NCI-H460 (cell line): ENCODE results near the gene GGA3. TPM values are rescaled to one million over a fixed set of nuclear protein-coding genes. Genes with fewer than 3 reads are reported as not detected.
"Not testable (repeated sequence)": the region's sequence is repeated elsewhere in the genome, so short reads cannot be mapped to it uniquely, and the experiment has no call there.

Experiments used
- DNase-seq: peaks from one replicate; pipeline ENCODE4 v3.0.0-alpha.2; 2016; ENCODE audit warnings: low read depth; ENCODE audit errors: extremely low read depth
- polyA plus RNA-seq: library from polyadenylated mRNA; depleted of rRNA; stranded (reverse); fragments of >200 nt; gene quantifications from 2 replicates; pipeline ENCODE4 v1.2.3, GENCODE V29; 2014; cell fraction: nucleus; rRNA removed
- total RNA-seq: library from RNA; depleted of rRNA; stranded (reverse); fragments of >200 nt; shearing (Covaris generic); gene quantifications from 2 replicates; pipeline ENCODE4 v1.2.3, GENCODE V29; 2014; rRNA removed

Gene GGA3, protein sequence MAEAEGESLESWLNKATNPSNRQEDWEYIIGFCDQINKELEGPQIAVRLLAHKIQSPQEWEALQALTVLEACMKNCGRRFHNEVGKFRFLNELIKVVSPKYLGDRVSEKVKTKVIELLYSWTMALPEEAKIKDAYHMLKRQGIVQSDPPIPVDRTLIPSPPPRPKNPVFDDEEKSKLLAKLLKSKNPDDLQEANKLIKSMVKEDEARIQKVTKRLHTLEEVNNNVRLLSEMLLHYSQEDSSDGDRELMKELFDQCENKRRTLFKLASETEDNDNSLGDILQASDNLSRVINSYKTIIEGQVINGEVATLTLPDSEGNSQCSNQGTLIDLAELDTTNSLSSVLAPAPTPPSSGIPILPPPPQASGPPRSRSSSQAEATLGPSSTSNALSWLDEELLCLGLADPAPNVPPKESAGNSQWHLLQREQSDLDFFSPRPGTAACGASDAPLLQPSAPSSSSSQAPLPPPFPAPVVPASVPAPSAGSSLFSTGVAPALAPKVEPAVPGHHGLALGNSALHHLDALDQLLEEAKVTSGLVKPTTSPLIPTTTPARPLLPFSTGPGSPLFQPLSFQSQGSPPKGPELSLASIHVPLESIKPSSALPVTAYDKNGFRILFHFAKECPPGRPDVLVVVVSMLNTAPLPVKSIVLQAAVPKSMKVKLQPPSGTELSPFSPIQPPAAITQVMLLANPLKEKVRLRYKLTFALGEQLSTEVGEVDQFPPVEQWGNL
- 11.9 and 16.8 TPM in 2 replicates for total RNA-seq
- polyA plus RNA-seq = 76.5 and 93.2 TPM in 2 replicates

DNA sequence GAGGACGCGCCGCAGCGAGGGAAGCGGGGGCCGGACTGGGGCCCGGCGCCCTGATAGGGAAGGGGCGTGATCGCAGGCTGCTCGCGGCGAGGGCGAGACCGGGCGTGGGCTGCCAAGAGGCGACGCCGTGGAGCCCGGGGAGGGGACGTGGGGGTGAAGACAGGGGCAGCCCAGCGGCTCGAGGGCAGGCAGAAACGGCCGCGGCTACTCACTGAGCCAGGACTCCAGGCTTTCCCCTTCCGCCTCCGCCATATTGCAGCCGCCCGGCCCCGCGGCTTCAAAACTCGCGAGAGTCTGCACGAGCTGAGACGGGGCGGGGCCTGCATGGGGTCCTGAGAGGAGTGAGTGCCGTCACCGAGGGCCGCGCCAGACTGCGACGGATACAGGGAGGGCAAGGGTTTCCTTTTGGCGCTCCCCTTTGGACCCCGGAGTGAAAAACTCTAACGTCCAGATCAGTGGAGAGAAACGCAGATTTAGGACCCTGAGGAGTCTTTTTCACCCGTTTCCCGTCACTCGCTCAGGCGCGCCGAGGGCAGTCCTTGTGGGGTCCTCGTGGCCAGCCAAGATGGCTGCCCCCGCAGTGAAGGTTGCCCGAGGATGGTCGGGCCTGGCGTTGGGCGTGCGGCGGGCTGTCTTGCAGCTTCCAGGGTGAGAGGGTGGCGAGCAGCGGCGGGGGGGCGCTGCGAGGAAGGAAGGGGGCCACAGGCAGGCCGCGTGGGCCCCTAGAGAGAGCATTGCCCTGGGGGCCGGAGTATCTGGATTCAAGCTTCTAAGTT, at the start of gene GGA3, which contains the start of gene MRPS7:
GGA3 (minus strand) TSS at position 271 of the 776 bp plus-strand sequence; CDS start at position 252, 19 bp downstream.
MRPS7 (plus strand) TSS at position 544 of the 776 bp plus-strand sequence; CDS start at position 566, 22 bp downstream.
- peak; percentile 93 for DNase-seq

DNA sequence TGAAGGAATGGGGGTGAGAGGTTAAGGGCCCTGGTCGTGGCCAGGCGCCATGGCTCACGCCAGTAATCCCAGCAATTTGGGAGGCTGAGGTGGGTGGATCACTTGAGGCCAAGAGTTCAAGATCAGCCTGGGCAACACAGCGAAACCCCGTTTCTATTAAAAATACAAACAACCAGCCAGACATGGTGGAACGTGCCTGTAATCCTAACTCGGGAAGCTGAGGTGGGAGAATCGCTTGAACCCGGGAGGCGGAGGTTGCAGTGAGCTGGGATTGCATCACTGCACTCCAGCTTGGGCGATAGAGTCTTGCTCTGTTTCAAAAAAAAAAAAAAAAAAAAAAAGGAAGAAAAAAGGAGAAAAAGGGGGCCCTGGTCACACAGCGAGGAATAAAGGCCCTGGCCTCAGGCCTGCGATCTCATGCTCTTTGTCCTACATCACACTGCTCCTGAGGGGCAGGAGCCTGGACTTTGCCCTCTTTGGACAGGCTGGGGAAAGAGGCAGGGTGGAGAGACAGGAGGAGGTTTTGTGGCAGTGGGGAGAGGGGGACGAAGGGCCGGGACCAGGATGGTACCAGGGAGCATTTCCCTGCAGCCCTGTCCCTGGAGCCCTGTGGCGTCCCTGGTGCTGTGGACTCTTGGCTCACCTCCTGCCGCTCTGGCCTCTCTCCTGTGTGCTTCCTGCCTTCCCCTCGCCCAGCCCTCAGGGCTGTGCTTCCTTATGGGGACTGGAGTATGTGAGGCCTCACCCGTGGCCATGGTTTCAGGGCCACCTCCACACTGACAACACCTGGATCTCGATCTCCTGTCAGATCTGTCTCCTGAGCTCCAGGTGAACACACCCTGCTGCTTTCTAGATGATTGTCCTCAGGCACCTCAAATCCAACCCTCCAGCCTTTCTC, 47.6 kb upstream of the GGA3 start:
- no peak for DNase-seq

DNA sequence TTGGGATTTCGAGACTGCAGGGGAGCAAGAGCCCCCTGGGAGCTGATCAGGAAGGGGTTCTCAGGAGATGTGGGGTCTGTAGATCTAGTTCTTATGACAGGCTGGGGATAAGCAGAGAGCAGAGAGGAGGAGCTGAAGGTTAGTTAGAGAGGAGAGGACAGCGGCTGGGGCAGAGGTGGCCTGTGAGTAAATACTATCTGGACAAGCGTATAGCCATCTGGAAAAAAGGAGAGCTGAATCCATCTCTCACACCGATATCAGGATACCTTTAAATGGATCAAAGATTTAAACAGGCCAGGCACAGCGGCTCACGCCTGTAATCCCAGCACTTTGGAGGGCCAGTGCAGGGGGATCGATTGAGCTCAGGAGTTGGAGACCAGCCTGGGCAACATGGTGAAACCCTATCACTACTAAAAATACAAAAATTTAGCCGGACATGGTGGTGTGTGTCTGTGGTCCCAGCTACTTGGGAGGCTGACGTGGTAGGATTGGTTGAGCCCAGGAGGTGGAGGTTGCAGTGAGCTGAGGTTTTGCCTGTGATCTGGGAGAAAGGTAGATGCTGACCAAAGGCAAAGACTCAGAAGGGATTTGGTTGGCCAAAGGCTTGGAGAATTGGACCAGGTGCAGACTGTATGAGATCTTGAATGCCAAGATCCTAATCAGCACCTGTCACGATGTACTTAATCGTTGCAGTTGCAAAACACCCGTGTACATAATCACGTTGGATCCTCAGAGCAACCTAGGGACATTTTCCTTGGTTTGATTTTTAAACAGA, 46.7 kb upstream of the GGA3 start:
- DNase-seq = no peak

DNA sequence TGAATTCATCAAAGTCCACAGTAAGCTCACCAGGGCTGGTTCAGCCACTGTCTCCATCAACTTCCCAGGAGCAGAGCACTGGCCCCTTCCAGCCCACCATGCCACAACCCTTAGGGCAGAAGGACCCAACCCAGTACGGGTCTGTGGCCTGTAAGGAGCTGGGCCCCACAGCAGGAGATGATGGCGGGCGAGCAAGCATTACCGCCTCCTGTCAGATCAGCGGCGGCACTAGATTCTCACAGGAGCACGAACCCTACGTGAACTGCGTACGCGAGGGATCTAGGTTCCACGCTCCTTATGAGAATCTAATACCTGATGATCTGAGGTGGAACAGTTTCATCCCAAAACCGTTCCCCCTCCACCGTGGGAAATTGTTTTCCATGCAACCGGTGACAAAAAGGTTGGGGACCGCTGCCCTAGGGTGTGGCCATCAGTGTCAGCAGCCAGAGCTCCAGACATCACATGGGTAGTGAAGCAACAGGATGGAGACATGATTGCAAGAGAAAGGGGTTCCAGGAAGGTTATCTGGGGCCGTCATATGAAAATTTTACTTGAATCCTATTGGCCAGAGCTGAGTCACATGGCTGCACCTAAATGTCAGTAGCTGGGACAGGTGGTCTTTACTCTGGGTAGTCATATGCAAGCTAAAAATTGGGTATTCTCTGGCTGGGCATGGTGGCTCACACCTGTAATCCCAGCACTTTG, 40.2 kb upstream of the GGA3 start:
- DNase-seq = no peak

DNA sequence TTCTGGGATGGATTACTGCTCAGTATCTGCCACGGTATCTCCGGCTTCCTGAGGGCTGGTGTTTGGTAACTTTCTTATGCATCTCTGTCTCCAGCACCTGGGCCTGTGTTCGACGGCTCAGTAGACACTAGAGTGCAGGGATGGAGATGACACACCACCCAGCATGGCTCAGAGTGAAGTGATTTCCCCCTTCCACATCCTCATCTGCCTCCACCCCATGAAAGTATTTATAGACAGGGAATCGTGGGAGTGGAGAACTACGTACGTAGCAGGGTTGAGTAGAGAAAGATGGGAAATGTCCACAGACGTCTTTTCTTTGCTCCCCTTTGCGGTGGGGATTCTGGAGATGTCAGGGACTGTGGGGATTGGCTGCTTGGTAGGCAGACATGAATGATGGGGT, 39.6 kb upstream of the GGA3 start:
- DNase-seq = no peak

DNA sequence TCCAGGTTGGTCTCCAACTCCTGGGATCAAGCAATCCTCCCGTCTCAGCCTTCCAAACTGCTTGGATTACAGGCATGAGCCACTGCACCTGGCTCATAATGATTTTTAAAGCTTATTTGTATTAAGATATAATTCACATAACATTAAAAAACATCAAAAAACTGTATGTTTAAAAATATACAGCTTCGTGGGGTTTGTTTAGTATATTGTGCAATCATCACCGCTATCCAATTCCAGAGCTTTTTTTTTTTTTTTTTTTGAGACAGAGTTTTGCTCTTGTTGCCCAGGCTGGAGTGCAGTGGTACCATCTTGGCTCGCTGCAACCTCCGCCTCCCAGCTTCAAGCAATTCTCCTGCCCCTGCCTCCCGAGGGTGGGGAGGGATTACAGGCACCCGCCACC, 38.9 kb upstream of the GGA3 start:
- no peak for DNase-seq

DNA sequence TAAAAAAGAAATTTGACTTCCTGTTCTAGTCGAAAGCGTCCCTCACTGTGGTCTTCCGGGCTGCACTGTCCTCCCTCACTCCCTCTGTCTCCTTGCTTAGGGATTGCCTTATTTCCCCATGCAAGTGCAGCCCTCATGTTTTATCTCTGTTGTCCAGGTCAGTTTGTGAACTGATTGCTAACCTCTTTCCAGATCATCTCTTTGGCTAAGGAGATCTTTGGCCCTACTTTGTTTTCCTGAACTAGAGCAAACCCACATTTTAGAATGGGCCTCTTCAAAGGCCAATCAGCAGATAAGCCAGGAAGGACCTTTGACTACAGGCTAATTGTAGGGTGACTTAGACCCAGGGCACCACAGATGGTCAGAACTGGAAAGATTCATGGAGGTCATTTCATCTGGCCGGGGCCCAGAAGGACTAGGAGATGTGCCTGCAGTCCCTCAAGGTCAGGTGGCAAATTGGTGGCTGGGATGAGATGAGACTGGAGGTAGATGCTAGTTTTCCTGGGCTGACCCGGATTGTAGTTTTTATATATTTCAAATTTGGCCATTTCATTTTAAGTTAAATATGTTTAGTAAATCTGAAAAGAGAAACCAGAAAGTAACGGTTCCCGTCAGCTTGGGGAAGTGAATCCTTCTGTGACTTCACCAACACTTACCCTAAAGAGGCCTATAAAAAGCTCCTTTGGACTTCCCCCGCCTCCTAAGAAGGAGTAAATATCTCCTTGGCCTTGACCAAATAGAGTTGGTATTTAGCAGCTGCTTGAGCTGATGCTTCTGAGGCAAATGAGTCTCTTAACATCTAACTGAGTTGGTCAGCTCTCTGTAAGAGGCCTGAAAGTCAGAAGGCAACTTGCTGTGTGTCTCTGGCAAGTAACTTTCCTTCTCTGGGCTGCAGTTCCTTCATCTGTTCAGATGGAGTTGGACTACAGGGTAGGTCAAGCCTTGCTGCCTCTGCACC, 34.1 kb upstream of the GGA3 start:
- no peak for DNase-seq

DNA sequence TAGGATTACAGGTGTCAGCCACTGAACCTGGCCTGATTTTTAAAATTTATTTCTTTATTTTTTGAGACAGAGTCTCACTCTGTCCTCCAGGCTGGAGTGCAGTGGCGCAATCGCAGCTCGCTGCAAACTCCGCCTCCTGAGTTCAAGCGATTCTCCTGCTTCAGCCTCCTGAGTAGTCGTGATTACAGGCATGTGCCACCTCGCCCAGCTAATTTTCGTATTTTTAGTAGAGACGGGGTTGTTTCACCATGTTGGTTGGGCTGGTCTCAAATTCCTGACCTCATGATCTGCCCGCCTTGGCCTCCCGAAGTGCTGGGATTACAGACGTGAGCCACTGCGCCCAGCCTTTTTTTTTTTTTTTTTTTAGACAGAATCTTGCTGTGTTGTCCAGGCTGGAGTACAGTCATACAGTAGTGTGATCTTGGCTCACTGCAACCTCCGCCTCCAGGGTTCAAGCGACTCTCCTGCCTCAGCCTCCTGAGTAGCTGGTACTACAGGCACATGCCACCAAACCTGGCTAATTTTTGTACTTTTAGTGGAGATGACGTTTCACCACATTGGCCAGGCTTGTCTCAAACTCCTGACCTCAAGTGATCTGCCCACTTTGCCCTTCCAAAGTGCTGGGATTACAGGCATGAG, 31.5 kb upstream of the GGA3 start:
- not testable (repeated sequence) for DNase-seq

DNA sequence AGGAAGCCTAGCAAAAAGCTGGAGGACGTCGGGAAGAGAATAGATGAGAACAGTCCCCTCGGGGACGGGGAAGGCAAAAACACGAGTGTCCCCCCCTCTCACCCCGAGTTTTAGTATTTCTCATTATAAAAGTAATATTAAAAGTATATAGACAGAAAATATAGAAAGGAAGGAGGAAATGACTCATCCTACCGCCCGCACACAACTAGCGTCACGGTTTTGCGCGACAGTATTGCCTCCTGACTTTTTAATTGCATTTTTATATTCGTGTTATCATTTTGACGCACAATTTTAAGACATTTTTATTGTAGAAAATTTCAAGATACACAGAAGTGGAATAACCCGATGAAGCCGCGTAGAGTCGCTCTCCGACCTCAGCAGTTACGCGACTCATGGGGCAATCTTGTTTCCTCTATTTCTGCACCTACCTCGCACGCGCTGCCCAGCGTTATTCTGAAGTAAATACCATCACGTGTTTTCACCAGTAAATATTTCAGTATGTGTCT, 28.5 kb upstream of the GGA3 start:
- DNase-seq = peak; percentile 39

DNA sequence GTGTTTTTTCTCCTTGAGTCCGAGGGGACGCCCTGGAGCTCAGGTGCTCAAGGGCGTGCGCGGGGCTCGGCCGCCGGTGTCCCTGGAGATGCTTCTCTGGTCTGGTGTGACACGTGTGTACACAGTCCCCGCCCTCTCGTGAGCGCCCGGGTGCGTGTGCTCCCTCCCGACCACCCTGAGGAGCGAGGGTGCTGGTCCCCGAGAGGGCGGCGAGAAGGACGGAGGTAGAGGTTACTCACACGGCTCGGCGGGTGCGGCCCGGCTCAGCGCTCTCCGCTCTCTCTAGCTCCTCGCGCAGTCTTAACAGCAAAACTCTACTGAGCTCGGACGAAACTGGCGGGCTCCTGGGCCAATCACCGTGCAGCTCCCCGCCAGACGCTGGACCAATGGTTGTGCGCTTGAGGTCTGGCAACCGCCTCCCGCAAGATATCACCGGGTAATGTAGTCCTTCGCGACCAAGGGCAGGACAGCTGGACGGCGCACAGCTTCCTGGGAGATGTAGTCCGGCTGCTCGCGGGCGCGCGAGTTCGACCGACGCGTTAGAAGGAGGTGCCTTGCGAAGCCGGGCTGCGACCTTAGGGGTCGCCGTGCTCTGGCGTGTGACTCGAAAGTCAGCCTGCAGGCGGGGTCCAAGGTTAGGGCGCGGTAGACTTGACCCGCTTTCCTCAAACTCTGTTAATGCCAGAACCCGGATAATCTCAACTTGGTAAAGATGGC, 27.9 kb upstream of the GGA3 start, which contains the start of gene SLC25A19:
SLC25A19 (minus strand) TSS at position 319 of the 717 bp plus-strand sequence. CDS start 2,669 bp downstream, outside the sequence.
- peak; percentile 98 for DNase-seq

DNA sequence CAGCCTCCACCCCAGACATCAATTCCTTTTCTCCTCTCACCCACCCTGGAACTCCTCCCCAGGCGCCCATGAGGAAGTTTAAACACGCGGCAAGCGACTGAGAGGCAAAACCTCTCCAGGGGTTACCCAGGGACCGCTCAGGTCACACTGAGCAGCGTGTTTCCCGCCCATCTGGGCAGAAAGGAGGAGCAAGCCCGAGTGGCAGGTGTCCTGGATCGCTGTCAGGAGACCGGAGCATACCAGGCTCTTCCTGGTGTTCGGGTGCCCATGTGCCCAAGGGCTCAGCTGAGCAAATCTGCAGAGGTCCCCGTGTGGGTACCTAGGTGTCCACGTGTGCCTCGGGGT, 27.3 kb upstream of the GGA3 start:
- no peak for DNase-seq

DNA sequence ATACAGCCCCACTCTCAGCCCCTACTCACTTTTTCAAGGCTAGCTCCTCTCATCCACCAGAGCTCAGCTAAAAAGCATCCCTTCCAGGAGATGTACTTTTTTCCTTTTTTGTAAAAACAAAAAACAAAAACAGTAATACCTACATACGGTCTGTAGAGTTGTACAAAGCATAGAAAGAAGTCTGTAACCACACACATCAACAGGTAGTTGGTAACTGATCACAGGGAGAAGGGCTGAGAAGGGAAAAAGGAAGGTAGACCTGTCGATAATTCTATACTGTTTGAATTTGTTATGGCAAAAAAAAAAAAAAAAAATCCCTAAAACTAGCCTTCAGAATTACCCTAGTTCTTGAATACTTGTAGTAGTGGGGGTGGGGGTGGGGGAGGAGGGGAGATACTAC, 27.0 kb upstream of the GGA3 start:
- no peak for DNase-seq

DNA sequence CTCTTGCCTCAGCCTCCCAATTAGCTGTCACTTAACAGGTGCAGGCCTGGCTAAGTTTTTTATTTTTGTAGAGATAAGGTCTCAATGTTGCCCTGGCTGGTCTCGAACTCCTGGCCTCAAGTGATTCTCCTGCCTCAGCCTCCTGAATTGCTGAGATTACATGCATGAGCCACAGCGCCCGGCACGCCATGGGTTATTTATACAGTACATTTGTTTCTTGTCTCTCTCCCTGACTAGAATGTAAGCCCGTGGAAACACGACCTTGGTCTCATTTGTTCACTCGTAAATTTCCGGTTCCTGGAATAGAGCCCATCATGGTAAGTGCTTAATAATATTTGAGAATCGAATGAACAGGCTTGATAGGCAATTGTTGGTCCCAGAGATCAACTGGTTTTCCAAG, 25.8 kb upstream of the GGA3 start:
- DNase-seq = no peak

DNA sequence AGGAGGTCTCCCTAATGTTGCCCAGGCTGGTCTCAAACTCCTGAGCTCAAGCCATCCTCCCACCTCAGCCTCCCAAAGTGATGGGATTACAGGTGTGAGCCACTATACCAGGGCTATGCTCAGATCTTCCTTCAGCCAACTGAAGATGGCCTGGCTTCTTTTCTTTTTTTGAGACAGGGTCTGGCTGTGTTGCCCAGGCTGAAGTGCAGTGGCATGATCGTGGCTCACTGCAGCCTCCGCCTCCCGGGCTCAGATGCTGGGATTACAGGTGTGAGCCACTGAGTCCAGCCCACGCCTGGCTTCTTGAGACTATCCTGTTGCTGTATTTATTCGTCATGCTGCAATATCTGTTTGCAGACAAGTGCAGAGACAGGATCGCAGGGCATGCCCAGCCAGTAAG, 23.7 kb upstream of the GGA3 start:
- no peak for DNase-seq

DNA sequence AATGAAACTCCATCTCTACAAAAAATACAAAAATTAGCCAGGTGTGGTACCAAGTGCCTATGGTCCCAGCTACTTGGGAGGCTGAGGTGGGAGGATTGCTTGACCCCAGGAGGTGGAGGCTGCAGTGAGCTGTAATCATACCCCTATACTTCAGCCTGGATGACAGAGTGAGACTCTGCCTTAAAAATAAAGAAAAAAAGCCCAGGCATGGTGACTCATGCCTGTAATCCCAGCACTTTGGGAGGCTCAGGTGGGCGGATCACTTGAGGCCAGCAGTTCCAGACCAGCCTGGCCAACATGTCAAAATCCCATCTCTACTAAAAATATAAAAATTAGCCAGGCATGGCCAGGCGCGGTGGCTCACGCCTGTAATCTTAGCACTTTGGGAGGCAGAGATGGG, 18.8 kb upstream of the GGA3 start:
- not testable (repeated sequence) for DNase-seq

DNA sequence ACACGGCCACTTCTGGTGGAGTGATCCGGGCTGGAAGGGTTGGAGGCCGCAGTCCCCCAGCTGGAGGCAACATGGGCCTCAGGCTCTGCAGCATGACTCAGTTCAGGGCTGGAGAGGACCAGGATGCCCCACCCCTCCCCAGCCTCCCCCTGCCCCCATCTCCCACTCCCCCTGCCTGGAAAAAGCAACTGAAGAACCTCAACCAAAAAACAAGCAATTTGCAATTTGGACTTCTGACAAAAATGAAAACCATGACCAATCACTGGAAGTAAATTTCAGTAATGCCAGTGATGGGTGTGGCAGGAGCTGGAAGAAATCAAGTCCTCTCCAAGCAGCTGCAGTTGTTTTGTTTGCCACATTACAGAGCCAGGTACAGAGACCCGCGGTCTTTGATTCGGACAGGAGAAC, 16.3 kb upstream of the GGA3 start:
- no peak for DNase-seq
